ENCODE results near the gene STXBP5.

GRCh38 chr6:147437615-147438014 is 233.4 kb downstream of the STXBP5 start:
- TF ChIP-seq GATA2 (IDR thresholded peaks at IDR 0.05; ENCODE audit: low read depth, low read length) (no peak), GATA3 (IDR thresholded peaks at IDR 0.05; ENCODE audit: low read depth, low read length) (no peak)
